Measurements from ENCODE around the gene TMBIM4. TPM values are rescaled to one million over a fixed set of nuclear protein-coding genes. Genes with fewer than 3 reads are reported as not detected.
A peak's percentile ranks its signal among the peaks of the same experiment; 100 is the strongest.

The TMBIM4 gene
- total and polyA plus RNA-seq, 3 donors from 2014 or later, result 175 to 462 (median 205) TPM

GRCh38 chr12:66206141-66206540 lies 36.3 kb upstream of the TMBIM4 start:
- intact Hi-C loops (cut with DNase I; ENCODE audit: low total_unique reads), result no loop called here
- H3K4me1 ChIP-seq, result no peaks in the 10 kb centered on the region
- 70 to 71% methylated on average over 1 of the region's 1 CpG for WGBS, 2 donors
- DNase-seq, result no peak
- TF ChIP-seq, protein P1, sequence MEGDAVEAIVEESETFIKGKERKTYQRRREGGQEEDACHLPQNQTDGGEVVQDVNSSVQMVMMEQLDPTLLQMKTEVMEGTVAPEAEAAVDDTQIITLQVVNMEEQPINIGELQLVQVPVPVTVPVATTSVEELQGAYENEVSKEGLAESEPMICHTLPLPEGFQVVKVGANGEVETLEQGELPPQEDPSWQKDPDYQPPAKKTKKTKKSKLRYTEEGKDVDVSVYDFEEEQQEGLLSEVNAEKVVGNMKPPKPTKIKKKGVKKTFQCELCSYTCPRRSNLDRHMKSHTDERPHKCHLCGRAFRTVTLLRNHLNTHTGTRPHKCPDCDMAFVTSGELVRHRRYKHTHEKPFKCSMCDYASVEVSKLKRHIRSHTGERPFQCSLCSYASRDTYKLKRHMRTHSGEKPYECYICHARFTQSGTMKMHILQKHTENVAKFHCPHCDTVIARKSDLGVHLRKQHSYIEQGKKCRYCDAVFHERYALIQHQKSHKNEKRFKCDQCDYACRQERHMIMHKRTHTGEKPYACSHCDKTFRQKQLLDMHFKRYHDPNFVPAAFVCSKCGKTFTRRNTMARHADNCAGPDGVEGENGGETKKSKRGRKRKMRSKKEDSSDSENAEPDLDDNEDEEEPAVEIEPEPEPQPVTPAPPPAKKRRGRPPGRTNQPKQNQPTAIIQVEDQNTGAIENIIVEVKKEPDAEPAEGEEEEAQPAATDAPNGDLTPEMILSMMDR (IDR thresholded peaks at IDR 0.05), result no peak
- no peak for TF ChIP-seq POLR2A (IDR thresholded peaks at IDR 0.05)
- no peak overlapping the region for H3K4me3 ChIP-seq
- no peaks in the 10 kb centered on the region for H3K27me3 ChIP-seq
- no peaks in the 10 kb centered on the region for H3K9me3 ChIP-seq
- H3K27ac ChIP-seq, result no peak overlapping the region
- no peaks in the 10 kb centered on the region for H3K36me3 ChIP-seq (ENCODE audit: low read depth, missing control alignments)

- 84 to 88% methylated on average over 4 of the region's 4 CpGs for WGBS, 2 donors
- H3K27me3 ChIP-seq, result no peaks in the 10 kb centered on the region
- intact Hi-C loops (cut with DNase I; ENCODE audit: low total_unique reads), result no loop called here
- H3K36me3 ChIP-seq (ENCODE audit: low read depth, missing control alignments), result no peaks in the 10 kb centered on the region
- H3K9me3 ChIP-seq, result no peaks in the 10 kb centered on the region
- DNase-seq, result no peak
- no peak overlapping the region for H3K4me3 ChIP-seq
- TF ChIP-seq POLR2A (IDR thresholded peaks at IDR 0.05), result no peak
- TF ChIP-seq, protein P1 (IDR thresholded peaks at IDR 0.05), result no peak
- H3K4me1 ChIP-seq, result no peaks in the 10 kb centered on the region
- H3K27ac ChIP-seq, result no peak overlapping the region
These were observed 34.0 kb upstream of the TMBIM4 start for GRCh38 chr12:66203820-66204219.

GRCh38 chr12:66199831-66200509 lies 30.2 kb upstream of the TMBIM4 start:
- Histone ChIP-seq H3K36me3 (ENCODE audit: low read depth, missing control alignments) (no peaks in the 10 kb centered on the region), H3K27ac (no peak overlapping the region), H3K27me3 (no peaks in the 10 kb centered on the region), H3K4me1 (no peaks in the 10 kb centered on the region), H3K4me3 (no peak overlapping the region), H3K9me3 (no peaks in the 10 kb centered on the region)
- no peak for DNase-seq
- no peak for TF ChIP-seq POLR2A (IDR thresholded peaks at IDR 0.05)
- TF ChIP-seq, protein P1 (IDR thresholded peaks at IDR 0.05), result no peak
- intact Hi-C loops (cut with DNase I; ENCODE audit: low total_unique reads), result no loop called here

GRCh38 chr12:66199141-66199540 lies 29.3 kb upstream of the TMBIM4 start:
- WGBS, 2 donors, result 51 to 70% methylated on average over 3 of the region's 3 CpGs
- no peaks in the 10 kb centered on the region for H3K36me3 ChIP-seq (ENCODE audit: low read depth, missing control alignments)
- H3K27ac ChIP-seq, result no peak overlapping the region
- no peaks in the 10 kb centered on the region for H3K27me3 ChIP-seq
- no peak for TF ChIP-seq POLR2A (IDR thresholded peaks at IDR 0.05)
- TF ChIP-seq, protein P1 (IDR thresholded peaks at IDR 0.05), result no peak
- no peaks in the 10 kb centered on the region for H3K4me1 ChIP-seq
- H3K4me3 ChIP-seq, result no peak overlapping the region
- no peak for DNase-seq
- no peaks in the 10 kb centered on the region for H3K9me3 ChIP-seq
- intact Hi-C loops (cut with DNase I; ENCODE audit: low total_unique reads), result no loop called here

DNA sequence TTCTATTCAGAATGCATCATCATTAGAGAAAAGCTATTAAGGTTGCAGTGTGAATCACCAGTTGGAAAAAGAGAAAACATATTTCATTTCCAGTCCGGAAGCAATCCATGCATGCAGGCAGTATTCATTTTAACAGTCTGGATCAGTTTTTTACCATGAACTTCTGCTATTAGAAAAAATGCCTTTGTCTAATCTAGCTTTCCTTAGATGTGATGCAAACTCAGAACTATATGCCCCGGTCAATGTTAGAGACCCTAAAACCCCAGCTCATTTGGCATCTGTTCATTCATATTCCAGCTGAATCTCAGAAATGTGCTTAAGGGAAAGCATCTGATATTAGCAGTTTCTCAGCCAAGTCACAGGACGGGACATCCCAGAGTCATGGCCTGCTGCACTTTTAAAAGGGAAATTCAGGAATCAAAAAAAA lies 27.7 kb upstream of the TMBIM4 start:
- Histone ChIP-seq H3K27me3 (no peaks in the 10 kb centered on the region), H3K27ac (peak overlapping the region in 1 of 2 donors; percentile 0), H3K4me3 (no peak overlapping the region), H3K36me3 (ENCODE audit: low read depth, missing control alignments) (no peaks in the 10 kb centered on the region), H3K4me1 (no peaks in the 10 kb centered on the region), H3K9me3 (no peaks in the 10 kb centered on the region)
- TF ChIP-seq, protein P1 (IDR thresholded peaks at IDR 0.05), result no peak
- intact Hi-C loops (cut with DNase I; ENCODE audit: low total_unique reads), result no loop called here
- DNase-seq, result no peak
- 44 to 50% methylated on average over 3 of the region's 3 CpGs for WGBS, 2 donors

Measured in testis (tissue), 3 donors.